HG03342 (cell line): Measurements from ENCODE around the gene TBX15.

Source experiments
- ATAC-seq: cut with Tn5 transposase; IDR thresholded peaks from one replicate; pipeline ENCODE4 v1.9.1; 2021; ENCODE audit warnings: mild to moderate bottlenecking, moderate library complexity; ENCODE audit not compliant: unreplicated experiment

The TBX15 gene

DNA sequence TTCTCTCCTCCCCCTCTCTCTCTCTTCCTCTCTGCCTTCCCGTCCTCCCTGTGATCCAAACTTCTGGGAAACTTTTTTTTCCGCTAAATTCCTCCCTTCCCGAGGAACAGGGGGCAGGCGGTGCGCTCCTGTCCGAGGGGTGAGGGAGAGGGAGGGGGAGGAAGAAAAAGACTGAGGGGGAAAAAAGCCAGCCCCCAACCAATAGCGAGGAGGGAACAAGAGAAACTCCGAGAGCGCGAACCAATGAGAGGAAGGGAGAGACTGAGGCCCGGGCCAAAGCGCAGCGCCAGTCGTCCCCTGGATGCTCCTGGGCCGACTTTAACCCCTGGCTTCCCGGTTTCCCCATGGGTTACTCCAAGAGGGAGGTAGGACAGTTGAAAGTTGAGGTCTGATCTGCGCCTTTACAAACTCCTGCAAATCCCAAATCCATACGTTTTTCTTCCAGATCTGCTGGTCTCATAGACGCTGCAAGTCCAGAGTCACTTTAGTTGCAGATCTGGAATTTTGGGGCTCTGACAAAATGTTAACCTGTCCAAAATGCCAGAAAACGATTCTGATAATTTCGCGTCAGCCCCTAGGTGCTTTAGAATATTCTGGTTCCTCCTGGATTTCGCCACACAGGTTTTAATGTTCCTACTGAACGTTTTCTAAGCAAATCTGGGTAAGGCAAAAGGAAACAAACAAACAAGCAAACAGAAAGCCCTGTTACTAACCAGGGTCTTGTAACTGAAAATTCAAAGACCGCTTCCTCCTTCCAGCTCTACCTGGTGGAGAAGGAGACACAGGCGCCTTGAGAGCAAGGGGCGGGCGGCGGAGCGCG, at the start of gene TBX15:
Gene TBX15 (minus strand): TSS at position 158 of the 820 bp plus-strand sequence. CDS start 548 bp downstream, outside the sequence.
- ATAC-seq, result no peak

DNA sequence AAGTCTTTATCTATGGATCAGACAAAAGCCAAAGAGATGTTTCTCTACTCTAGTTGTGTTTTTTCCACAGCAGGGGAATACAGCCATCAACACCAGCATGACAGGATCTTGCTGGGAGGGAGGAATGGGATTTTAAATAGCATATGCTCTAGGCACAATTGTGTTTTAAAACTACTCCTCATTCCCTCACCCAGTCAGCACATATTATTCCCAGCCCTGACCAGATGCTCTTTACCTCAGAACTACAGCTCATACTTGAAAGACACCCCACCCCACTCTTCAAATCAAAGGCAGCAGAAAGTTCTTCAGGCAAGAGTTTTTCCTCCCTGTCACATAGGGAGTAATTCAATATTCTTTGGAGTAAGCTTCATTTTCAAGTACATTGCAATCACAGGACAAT, 46.2 kb upstream of the TBX15 start:
- no peak for ATAC-seq

DNA sequence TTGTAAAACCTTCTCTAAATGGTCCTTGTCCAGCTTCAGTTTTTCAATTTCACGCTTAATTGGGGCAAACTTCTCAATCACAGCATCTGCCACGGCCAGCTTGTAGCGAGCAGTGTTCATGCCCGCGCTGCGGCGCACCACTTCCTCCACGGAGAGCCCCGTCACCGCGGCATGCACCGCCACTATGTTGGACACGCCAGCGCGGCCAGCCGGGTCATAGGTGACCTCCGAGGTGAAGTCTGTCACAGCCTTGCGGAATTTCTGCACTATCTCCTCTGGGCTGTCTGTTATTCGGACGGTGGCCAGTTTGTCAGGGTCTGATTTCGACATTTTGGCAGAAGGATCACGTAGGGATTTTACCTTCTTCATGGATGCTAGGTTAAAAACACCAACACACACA, 44.8 kb upstream of the TBX15 start:
- ATAC-seq, result no peak

- no peak for ATAC-seq
Measured at GRCh38 chr1:119027759-119028158, 39.6 kb upstream of the TBX15 start.

DNA sequence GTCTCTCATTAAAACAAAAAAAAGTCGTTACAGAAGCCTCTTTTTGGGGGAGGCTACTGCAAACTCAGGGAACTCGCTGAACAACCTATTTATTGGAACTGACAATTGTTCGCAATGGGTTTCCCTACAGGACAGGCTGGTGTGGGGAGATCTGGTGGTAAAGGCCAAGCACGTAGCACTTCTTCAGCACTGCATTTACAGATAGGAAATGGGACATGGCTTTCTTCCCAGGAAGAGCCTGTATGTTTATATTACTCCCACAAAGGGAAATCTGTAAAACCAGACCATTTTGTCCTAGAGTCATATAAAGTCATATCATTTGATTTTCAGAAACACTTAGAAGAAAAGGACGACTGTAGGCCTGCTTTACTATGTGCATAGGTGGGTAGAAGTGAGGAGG, 38.8 kb upstream of the TBX15 start:
- no peak for ATAC-seq

DNA sequence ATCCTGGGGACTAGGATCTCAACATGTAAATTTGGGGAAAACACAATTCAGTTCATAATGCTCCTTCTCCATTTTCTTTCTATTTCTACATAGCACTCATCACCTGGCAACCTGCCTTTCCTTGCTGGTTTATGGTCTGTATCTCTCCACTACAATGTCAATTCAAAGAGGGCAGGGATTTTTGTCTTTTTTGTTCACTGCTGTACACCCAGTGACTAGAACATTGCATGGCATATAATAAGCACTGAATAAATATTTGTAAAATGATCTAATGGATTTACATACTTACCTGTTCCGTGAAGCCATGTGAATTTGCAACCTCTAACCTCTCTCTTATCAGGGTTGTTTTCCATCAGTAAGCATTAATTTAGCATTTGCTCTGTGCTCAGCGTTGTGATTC, 27.4 kb upstream of the TBX15 start:
- no peak for ATAC-seq

- no peak for ATAC-seq
Measured at GRCh38 chr1:119012383-119012782, 24.2 kb upstream of the TBX15 start.

DNA sequence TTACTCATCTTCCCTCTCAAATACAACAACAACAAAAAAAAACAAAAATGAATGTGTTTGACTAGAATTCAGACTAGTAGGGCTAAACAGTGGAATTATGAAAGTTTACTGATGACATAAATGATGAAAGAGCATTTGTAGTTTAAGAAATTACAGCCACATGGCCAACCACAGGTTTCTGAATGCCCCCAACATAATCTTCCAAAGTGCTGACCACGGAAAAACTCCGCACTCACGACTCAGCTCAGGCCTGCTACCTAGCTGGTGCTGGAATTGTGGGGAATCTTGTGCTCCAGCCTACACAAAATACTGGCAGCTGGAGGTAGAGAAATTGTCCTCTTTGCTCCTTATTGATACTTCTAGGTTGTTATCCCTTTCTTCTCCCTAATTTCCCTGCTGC, 23.6 kb upstream of the TBX15 start:
- ATAC-seq, result no peak

GRCh38 chr1:119011116-119011515, 23.0 kb upstream of the TBX15 start:
- ATAC-seq, result no peak

- no peak for ATAC-seq
Measured at GRCh38 chr1:119010201-119010600, 22.1 kb upstream of the TBX15 start.

- no peak for ATAC-seq
Measured at GRCh38 chr1:119009312-119009655, 21.1 kb upstream of the TBX15 start.

- no peak for ATAC-seq
Measured at GRCh38 chr1:119008483-119009311, 20.6 kb upstream of the TBX15 start.

- no peak for ATAC-seq
Measured at GRCh38 chr1:119007670-119008482, 19.7 kb upstream of the TBX15 start.

GRCh38 chr1:119007339-119007669, 19.2 kb upstream of the TBX15 start:
- no peak for ATAC-seq

GRCh38 chr1:119006406-119007279, 18.5 kb upstream of the TBX15 start:
- ATAC-seq, result no peak

DNA sequence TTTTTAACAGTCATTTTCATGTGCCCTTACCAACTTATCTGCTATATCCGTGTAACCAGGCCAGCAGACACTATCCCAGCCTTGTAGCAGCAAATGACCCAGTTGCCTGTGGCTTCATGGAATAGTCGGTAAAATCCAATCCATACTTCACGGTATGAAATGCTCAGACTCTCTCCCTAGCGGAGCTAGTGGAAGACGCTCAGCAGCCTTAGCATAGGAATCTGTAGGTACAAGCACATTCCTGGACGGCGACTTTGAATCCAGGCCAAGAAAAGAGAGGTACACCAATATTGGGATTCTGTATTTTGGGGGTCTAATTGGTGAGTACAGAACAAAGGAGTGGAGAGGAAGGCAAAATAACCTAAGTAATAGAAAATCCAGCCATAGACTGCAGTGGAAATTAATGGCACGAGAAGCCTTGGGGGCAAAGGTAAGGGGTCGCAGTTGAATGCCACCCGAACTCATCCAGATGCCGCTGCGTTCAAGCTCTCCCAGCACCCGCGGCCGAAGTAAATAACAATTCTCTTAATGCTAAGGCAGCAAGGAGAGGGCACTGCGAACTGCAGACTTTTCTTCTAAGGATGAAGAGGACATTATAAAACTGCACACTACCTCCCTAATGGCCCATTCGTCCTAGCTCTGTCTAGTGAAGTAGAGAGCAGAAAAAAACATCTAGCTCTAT, 17.7 kb upstream of the TBX15 start:
- no peak for ATAC-seq

- no peak for ATAC-seq
Measured at GRCh38 chr1:119004781-119005180, 16.6 kb upstream of the TBX15 start.

- ATAC-seq, result no peak
Measured at GRCh38 chr1:119004129-119004527, 16.0 kb upstream of the TBX15 start.

GRCh38 chr1:119003413-119004128, 15.4 kb upstream of the TBX15 start:
- ATAC-seq, result no peak
